Keratinocyte (primary cell): ENCODE data around the gene SLC7A7. TPM values are rescaled to one million over a fixed set of nuclear protein-coding genes. Genes with fewer than 3 reads are reported as not detected.
"Not testable (repeated sequence)": the region's sequence is repeated elsewhere in the genome, so short reads cannot be mapped to it uniquely, and the experiment has no call there.

Source experiments
- DNase-seq: peaks from one replicate; pipeline ENCODE4 v3.0.0-alpha.2; 2011; ENCODE audit warnings: low read depth, missing footprints, low spot score
- FAIRE-seq: peaks from 2 replicates; lab custom pipeline; 2011; peaks lifted over from hg19 to GRCh38; lab: Jason Lieb, UNC
- H2AFZ ChIP-seq: 2 replicates; pipeline ENCODE4 v1.6.0; 2012; ENCODE audit warnings: low read length, control low read depth, inconsistent platforms; ENCODE audit not compliant: control insufficient read depth
- H3K27ac ChIP-seq: 2 replicates; pipeline ENCODE4 v1.5.1; 2011; ENCODE audit warnings: low read length; ENCODE audit not compliant: control insufficient read depth, insufficient read depth
- H3K27me3 ChIP-seq: 3 replicates; pipeline ENCODE4 v1.6.0; 2011; ENCODE audit warnings: low read length; ENCODE audit not compliant: control insufficient read depth, insufficient read depth; ENCODE audit errors: extremely low read depth
- H3K36me3 ChIP-seq, 2 experiments: 2 replicates in 1 of 2; 3 replicates in 1 of 2; pipeline ENCODE4 v1.5.1; 2011; ENCODE audit warnings: low read length in 2 of 2, mild to moderate bottlenecking in 1 of 2; ENCODE audit not compliant: control insufficient read depth in 2 of 2, insufficient read depth in 2 of 2; ENCODE audit errors: extremely low read depth in 1 of 2
- H3K4me1 ChIP-seq: 3 replicates; pipeline ENCODE4 v1.5.1; 2011; ENCODE audit warnings: low read length; ENCODE audit not compliant: control insufficient read depth, insufficient read depth; ENCODE audit errors: extremely low read depth
- H3K4me2 ChIP-seq: 3 replicates; pipeline ENCODE4 v1.6.0; 2011; ENCODE audit warnings: low read depth, low read length; ENCODE audit not compliant: control insufficient read depth, insufficient read depth; ENCODE audit errors: extremely low read depth
- H3K4me3 ChIP-seq, 3 experiments: fragments of 200-600 bp in 1 of 3; sonication (generic) in 1 of 3; 2 replicates in 2 of 3; 3 replicates in 1 of 3; pipeline ENCODE4 v1.5.1; 2011 to 2016; ENCODE audit warnings: low read length in 3 of 3, mild to moderate bottlenecking in 3 of 3, control low read depth in 2 of 3, inconsistent platforms in 1 of 3, low read depth in 1 of 3, mixed read lengths in 1 of 3, mixed run types in 1 of 3, moderate library complexity in 1 of 3; ENCODE audit not compliant: control insufficient read depth in 2 of 3, insufficient read depth in 2 of 3; ENCODE audit errors: extremely low read depth in 1 of 3
- H3K79me2 ChIP-seq: 2 replicates; pipeline ENCODE4 v1.6.0; 2012; ENCODE audit warnings: low read length; ENCODE audit not compliant: control insufficient read depth, insufficient read depth
- H3K9ac ChIP-seq: 3 replicates; pipeline ENCODE4 v1.6.0; 2011; ENCODE audit warnings: low read length; ENCODE audit not compliant: control insufficient read depth, insufficient read depth; ENCODE audit errors: extremely low read depth
- H3K9me1 ChIP-seq: 3 replicates; pipeline ENCODE4 v1.6.0; 2011; ENCODE audit warnings: low read length; ENCODE audit not compliant: control insufficient read depth, insufficient read depth; ENCODE audit errors: extremely low read depth
- H3K9me3 ChIP-seq: 2 replicates; pipeline ENCODE4 v1.5.1; 2012; ENCODE audit warnings: low read depth, low read length; ENCODE audit not compliant: control insufficient read depth
- H4K20me1 ChIP-seq: 3 replicates; pipeline ENCODE4 v1.6.0; 2011; ENCODE audit warnings: low read length; ENCODE audit not compliant: control insufficient read depth, insufficient read depth; ENCODE audit errors: extremely low read depth
- CTCF ChIP-seq, 3 experiments: IDR thresholded peaks in 1 of 3; conservative IDR thresholded peaks in 1 of 3; optimal IDR thresholded peaks in 1 of 3; 2 replicates in 2 of 3; 3 replicates in 1 of 3; pipeline versions ENCODE3 to v1.5.1; 2011; ENCODE audit warnings: low read length in 3 of 3, mild to moderate bottlenecking in 3 of 3, moderate library complexity in 2 of 3, control low read depth in 1 of 3, inconsistent platforms in 1 of 3; ENCODE audit not compliant: insufficient read depth in 2 of 3; ENCODE audit errors: extremely low read depth in 1 of 3
- EZH2 ChIP-seq: IDR thresholded peaks from one replicate; pipeline ENCODE4 v1.6.1; 2012; ENCODE audit warnings: inconsistent platforms, mild to moderate bottlenecking, low read length, moderate library complexity
- dilution Hi-C: fragments of 300-500 bp; cut with MboI; formaldehyde crosslinking; loops from one replicate; pipeline ENCODE4 v1.7.0; 2020; ENCODE audit warnings: low sequenced_read_pairs; ENCODE audit not compliant: extremely low pct_ligation_motif_present
- polyA plus RNA-seq, 5 experiments: library from polyadenylated mRNA; depleted of rRNA in 3 of 5; stranded (reverse) in 3 of 5; stranded (forward) in 1 of 5; unstranded in 1 of 5; fragments of >200 nt; gene quantifications; 1 replicate in 1 of 5; 2 replicates in 3 of 5; 3 replicates in 1 of 5; pipeline versions ENCODE4 v1.2.1 to v1.2.3, GENCODE V29; 2011 to 2012; ENCODE audit warnings: missing spikeins in 2 of 5, low read depth in 1 of 5, low replicate concordance in 1 of 5

The SLC7A7 gene
- polyA plus RNA-seq, 1 donor (not counting 4 experiments of a cell fraction or from before 2014, with no cell fraction given), result 0.20 TPM

- Histone ChIP-seq H3K4me1 (no peaks in the 10 kb centered on the region), H3K9ac (no peak overlapping the region), H3K27ac (no peak overlapping the region), H3K9me1 (no peaks in the 10 kb centered on the region), H3K27me3 (no peaks in the 10 kb centered on the region), H4K20me1 (no peaks in the 10 kb centered on the region), H3K79me2 (no peaks in the 10 kb centered on the region), H3K9me3 (no peaks in the 10 kb centered on the region), H2AFZ (no peak overlapping the region), H3K4me3 (no peak overlapping the region), H3K36me3 (no peaks in the 10 kb centered on the region), H3K4me2 (no peak overlapping the region)
- FAIRE-seq (no peak), DNase-seq (no peak)
- dilution Hi-C loops, result no loop called here
- no peak for TF ChIP-seq EZH2
- TF ChIP-seq CTCF (optimal IDR thresholded peaks at IDR 0.05 in 1 of 3, IDR thresholded peaks at IDR 0.05 in 1 of 3, conservative IDR thresholded peaks at IDR 0.05 in 1 of 3; ENCODE audit: extremely low read depth in 1 of 3, insufficient read depth in 2 of 3, low read length in 3 of 3), result no peak
These were observed 75.8 kb downstream of the SLC7A7 start for GRCh38 chr14:22739423-22739822.

GRCh38 chr14:22737052-22737451 is 78.2 kb downstream of the SLC7A7 start:
- H3K9ac ChIP-seq, result no peak overlapping the region
- no peak for TF ChIP-seq EZH2
- TF ChIP-seq CTCF (optimal IDR thresholded peaks at IDR 0.05 in 1 of 3, IDR thresholded peaks at IDR 0.05 in 1 of 3, conservative IDR thresholded peaks at IDR 0.05 in 1 of 3; ENCODE audit: extremely low read depth in 1 of 3, insufficient read depth in 2 of 3, low read length in 3 of 3), result no peak
- H3K27me3 ChIP-seq, result no peaks in the 10 kb centered on the region
- no peaks in the 10 kb centered on the region for H3K9me3 ChIP-seq
- no peak overlapping the region for H2AFZ ChIP-seq
- dilution Hi-C loops, result no loop called here
- no peak overlapping the region for H3K4me3 ChIP-seq
- no peak overlapping the region for H3K27ac ChIP-seq
- H4K20me1 ChIP-seq, result no peaks in the 10 kb centered on the region
- H3K9me1 ChIP-seq, result no peaks in the 10 kb centered on the region
- H3K4me1 ChIP-seq, result no peaks in the 10 kb centered on the region
- no peaks in the 10 kb centered on the region for H3K79me2 ChIP-seq
- DNase-seq (no peak), FAIRE-seq (no peak)
- H3K4me2 ChIP-seq, result no peak overlapping the region
- H3K36me3 ChIP-seq, result no peaks in the 10 kb centered on the region

- H3K9ac ChIP-seq, H3K9me3 ChIP-seq, H3K36me3 ChIP-seq, dilution Hi-C loops, H3K9me1 ChIP-seq, H3K4me2 ChIP-seq, DNase-seq, H3K4me1 ChIP-seq, H3K27ac ChIP-seq, H3K79me2 ChIP-seq, H2AFZ ChIP-seq, FAIRE-seq, H3K27me3 ChIP-seq, H3K4me3 ChIP-seq, H4K20me1 ChIP-seq: not testable (repeated sequence)
These were observed 78.9 kb downstream of the SLC7A7 start for GRCh38 chr14:22736384-22736783.
